ENCODE measurements around the gene ONECUT3. TPM values are rescaled to one million over a fixed set of nuclear protein-coding genes. Genes with fewer than 3 reads are reported as not detected.

ONECUT3 gene
- total and polyA plus RNA-seq, 9 of the 15 experiments (the other 6 are each of a cell fraction or from before 2014, with no cell fraction given) = not detected

GRCh38 chr19:1770866-1771576 is 17.7 kb downstream of the ONECUT3 start (continued):
- TF ChIP-seq BRD4 (IDR thresholded peaks at IDR 0.05) (no peak), OTX1 (CRISPR knock-in tag; IDR thresholded peaks at IDR 0.05) (no peak), TBP (optimal IDR thresholded peaks at IDR 0.05; ENCODE audit: low read depth, low read length) (no peak), ZNF589 (CRISPR knock-in tag; IDR thresholded peaks at IDR 0.05; ENCODE audit: low read depth) (no peak), KAT7 (CRISPR knock-in tag; IDR thresholded peaks at IDR 0.05; ENCODE audit: borderline replicate concordance) (no peak), ESRRB (CRISPR knock-in tag; IDR thresholded peaks at IDR 0.05; ENCODE audit: borderline replicate concordance) (no peak), SRF (CRISPR knock-in tag; IDR thresholded peaks at IDR 0.05) (peak; percentile 77 to 87), RCOR1 (IDR thresholded peaks at IDR 0.05; ENCODE audit: borderline replicate concordance in 1 of 2, low read depth in 2 of 2, low read length in 2 of 2) (peak in 1 of 2 experiments; percentile 56; a peak in 1 of 4 replicates), RBM25 (IDR thresholded peaks at IDR 0.05; ENCODE audit: low read depth, low read length, severe bottlenecking) (peak; percentile 91), PHB2 (IDR thresholded peaks at IDR 0.05; ENCODE audit: low read depth) (no peak), ZNF280A (IDR thresholded peaks at IDR 0.05; ENCODE audit: low read depth, partially characterized antibody) (peak; percentile 8), KDM1A (IDR thresholded peaks at IDR 0.05) (peak in 1 of 2 experiments; percentile 62; a peak in 2 of 4 replicates), RBFOX2 (IDR thresholded peaks at IDR 0.05; ENCODE audit: low read depth, low read length) (no peak), ZKSCAN8 (CRISPR knock-in tag; IDR thresholded peaks at IDR 0.05) (no peak), HDAC8 (tag; IDR thresholded peaks at IDR 0.05) (no peak), CBX5 (IDR thresholded peaks at IDR 0.05; ENCODE audit: borderline replicate concordance, low read depth) (0 out of 2 replicates have a peak, but pooled peaks have one; percentile 43), IFI16 (CRISPR knock-in tag; IDR thresholded peaks at IDR 0.05) (no peak), SRSF1 (IDR thresholded peaks at IDR 0.05; ENCODE audit: low read depth, low read length) (no peak), ZNF586 (CRISPR knock-in tag; conservative IDR thresholded peaks at IDR 0.05) (no peak), NR0B1 (IDR thresholded peaks at IDR 0.05; ENCODE audit: partially characterized antibody) (no peak), MNT (conservative IDR thresholded peaks at IDR 0.05) (no peak), CBX1 (IDR thresholded peaks at IDR 0.05; ENCODE audit: low read depth) (peak; percentile 63; the same call in 1 of the 2 replicates), DACH1 (IDR thresholded peaks at IDR 0.05; ENCODE audit: partially characterized antibody) (no peak)
